Thymus (tissue), 11 donors: ENCODE data around the gene C7. TPM values are rescaled to one million over a fixed set of nuclear protein-coding genes. Genes with fewer than 3 reads are reported as not detected.
"Not testable (repeated sequence)": the region's sequence is repeated elsewhere in the genome, so short reads cannot be mapped to it uniquely, and the experiment has no call there.

ENCODE experiments used
- DNase-seq, 9 donors: peaks; one replicate each; pipeline ENCODE4 v3.0.0-alpha.2; 2013; ENCODE audit warnings: low spot score in 9 of 9, low read depth in 6 of 9, missing footprints in 1 of 9
- H3K27ac ChIP-seq, 2 donors: one replicate each; pipeline ENCODE4 v1.5.1; 2013; ENCODE audit warnings: control low read depth in 1 of 2, low read depth in 1 of 2, low read length in 1 of 2, mild to moderate bottlenecking in 1 of 2, moderate library complexity in 1 of 2
- H3K27me3 ChIP-seq, 2 donors: one replicate each; pipeline ENCODE4 v1.5.1; 2013; ENCODE audit warnings: low read length in 1 of 2; ENCODE audit not compliant: control insufficient read depth in 2 of 2, insufficient read depth in 1 of 2
- H3K36me3 ChIP-seq, 2 donors: one replicate each; pipeline ENCODE4 v1.5.1; 2013; ENCODE audit warnings: low read length in 1 of 2, mild to moderate bottlenecking in 1 of 2, moderate library complexity in 1 of 2; ENCODE audit not compliant: control insufficient read depth in 2 of 2, insufficient read depth in 2 of 2
- H3K4me1 ChIP-seq, 2 donors: one replicate each; pipeline ENCODE4 v1.5.1; 2013; ENCODE audit warnings: low read length in 2 of 2; ENCODE audit not compliant: control insufficient read depth in 2 of 2, insufficient read depth in 2 of 2
- H3K4me3 ChIP-seq, 2 donors: one replicate each; pipeline ENCODE4 v1.5.1; 2013; ENCODE audit warnings: low read length in 2 of 2, control low read depth in 1 of 2, mild to moderate bottlenecking in 1 of 2
- H3K9me3 ChIP-seq, 2 donors: one replicate each; pipeline ENCODE4 v1.5.1; 2013; ENCODE audit warnings: low read length in 1 of 2, mild to moderate bottlenecking in 1 of 2; ENCODE audit not compliant: control insufficient read depth in 2 of 2, insufficient read depth in 1 of 2
- WGBS: extraction: QIAGEN DNeasy Blood & Tissue Kit; methylation state at CpG from one replicate; pipeline ENCODE4 v1.1.7; 2013; 5-methylcytosine and 5-hydroxymethylcytosine counted together
- polyA plus RNA-seq: library from polyadenylated mRNA; stranded (reverse); fragments of 200-250 nt; gene quantifications from one replicate; pipeline ENCODE4 v1.2.3, GENCODE V29; 2013
- total RNA-seq: library from RNA; stranded (reverse); fragments of 120-200 nt; gene quantifications from one replicate; pipeline ENCODE4 v1.2.4, GENCODE V29; 2013
- donor health status: healthy.

The C7 gene
- total and polyA plus RNA-seq, 2 donors: 17.2 to 31.0 TPM

DNA sequence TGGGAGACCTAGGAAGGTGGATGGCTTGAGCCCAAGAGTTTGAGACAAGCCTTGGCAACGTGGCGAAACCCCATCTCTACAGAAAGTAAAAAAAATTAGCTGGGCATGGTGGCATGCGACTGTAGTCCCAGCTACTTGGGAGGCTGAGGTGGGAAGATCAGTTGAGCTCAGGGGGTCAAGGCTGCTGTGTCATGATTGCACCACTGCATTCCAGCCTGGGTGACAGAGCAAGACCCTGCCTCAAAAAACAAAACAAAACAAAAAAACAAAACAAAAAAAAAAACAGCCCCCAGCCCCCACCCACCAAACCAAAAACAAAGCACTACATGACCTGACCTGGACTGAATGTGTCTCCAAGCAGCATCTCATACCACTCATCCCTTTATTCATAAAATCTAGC lies 33.3 kb upstream of the C7 start:
- WGBS: 87% methylated on average over 3 of the region's 3 CpGs
- no peaks in the 10 kb centered on the region for H3K36me3 ChIP-seq
- no peak overlapping the region for H3K4me3 ChIP-seq
- H3K27me3 ChIP-seq: no peaks in the 10 kb centered on the region
- DNase-seq: no peak
- no peak overlapping the region for H3K27ac ChIP-seq
- H3K4me1 ChIP-seq: no peaks in the 10 kb centered on the region
- H3K9me3 ChIP-seq: no peaks in the 10 kb centered on the region

DNA sequence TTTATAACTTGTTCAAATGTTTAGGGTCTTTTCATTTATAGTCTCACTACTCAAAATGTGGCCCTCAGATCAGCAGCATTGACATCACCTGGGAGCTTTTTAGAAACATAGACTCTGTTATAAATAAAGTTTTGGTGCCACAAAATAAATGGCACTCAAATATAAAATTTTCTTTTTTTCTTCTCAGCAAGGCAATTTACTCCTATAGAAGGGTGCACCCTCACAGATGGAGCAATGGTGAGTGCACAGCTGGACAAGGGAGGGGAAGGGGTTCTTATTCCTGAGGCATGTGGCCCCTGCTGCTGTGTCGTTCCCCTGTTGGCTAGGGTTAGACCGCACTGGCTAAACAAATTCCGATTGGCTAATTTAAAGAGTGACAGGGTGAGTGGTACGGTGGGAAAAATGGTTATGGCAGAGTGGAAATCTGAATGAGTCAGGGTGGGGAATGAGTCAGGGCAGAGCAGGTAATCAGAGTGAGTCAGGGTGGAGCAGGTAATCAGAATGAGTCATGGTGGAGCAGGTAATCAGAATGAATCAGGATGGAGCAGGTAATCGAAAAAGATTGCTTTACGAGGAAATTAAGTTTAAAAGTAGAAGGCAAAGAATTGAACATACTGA lies 31.8 kb upstream of the C7 start:
- 97% methylated on average over 6 of the region's 6 CpGs for WGBS
- Histone ChIP-seq H3K4me1 (no peaks in the 10 kb centered on the region), H3K27me3 (no peaks in the 10 kb centered on the region), H3K27ac (no peak overlapping the region), H3K4me3 (no peak overlapping the region), H3K9me3 (peaks cover 0 to 3% of the 10 kb centered on the region in 2 donors), H3K36me3 (no peaks in the 10 kb centered on the region)
- DNase-seq: no peak

- peak in 3 of 9 donors; percentile 3 to 24 (median 4) for DNase-seq
- no peaks in the 10 kb centered on the region for H3K36me3 ChIP-seq
- H3K9me3 ChIP-seq: peaks cover 0 to 3% of the 10 kb centered on the region in 2 donors
- no peak overlapping the region for H3K27ac ChIP-seq
- H3K4me3 ChIP-seq: no peak overlapping the region
- 49% methylated on average over 10 of the region's 10 CpGs for WGBS
- no peaks in the 10 kb centered on the region for H3K27me3 ChIP-seq
- no peaks in the 10 kb centered on the region for H3K4me1 ChIP-seq
Measured at GRCh38 chr5:40879163-40879942, 29.9 kb upstream of the C7 start.

DNA sequence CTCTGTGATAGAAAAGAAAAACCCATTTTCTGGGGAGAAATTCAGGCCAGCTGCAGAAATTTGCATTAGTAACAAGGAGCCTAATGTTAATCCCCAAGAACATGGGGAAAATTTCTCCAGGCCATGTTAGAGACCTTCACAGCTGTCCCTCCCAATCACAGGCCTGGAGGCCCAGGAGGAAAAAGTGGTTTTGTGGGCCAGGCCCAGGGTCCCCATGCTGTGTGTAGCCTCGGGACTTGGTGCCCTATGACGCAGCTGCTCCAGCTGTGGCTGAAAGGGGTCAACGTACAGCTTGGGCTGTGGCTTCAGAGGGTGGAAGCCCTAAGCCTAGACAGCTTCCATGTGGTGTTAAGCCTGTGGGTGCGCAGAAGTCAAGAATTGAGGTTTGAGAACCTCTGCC lies 27.0 kb upstream of the C7 start:
- H3K4me1 ChIP-seq: no peaks in the 10 kb centered on the region
- DNase-seq: no peak
- H3K9me3 ChIP-seq: peaks cover 0 to 3% of the 10 kb centered on the region in 2 donors
- H3K27me3 ChIP-seq: no peaks in the 10 kb centered on the region
- no peaks in the 10 kb centered on the region for H3K36me3 ChIP-seq
- no peak overlapping the region for H3K27ac ChIP-seq
- 95% methylated on average over 4 of the region's 4 CpGs for WGBS
- H3K4me3 ChIP-seq: no peak overlapping the region

- not testable (repeated sequence) for H3K27ac ChIP-seq, H3K4me1 ChIP-seq, H3K36me3 ChIP-seq, H3K4me3 ChIP-seq, H3K27me3 ChIP-seq, H3K9me3 ChIP-seq, DNase-seq
- 79% methylated on average over 1 of the region's 1 CpG for WGBS
Measured at GRCh38 chr5:40883051-40883450, 26.2 kb upstream of the C7 start.

DNA sequence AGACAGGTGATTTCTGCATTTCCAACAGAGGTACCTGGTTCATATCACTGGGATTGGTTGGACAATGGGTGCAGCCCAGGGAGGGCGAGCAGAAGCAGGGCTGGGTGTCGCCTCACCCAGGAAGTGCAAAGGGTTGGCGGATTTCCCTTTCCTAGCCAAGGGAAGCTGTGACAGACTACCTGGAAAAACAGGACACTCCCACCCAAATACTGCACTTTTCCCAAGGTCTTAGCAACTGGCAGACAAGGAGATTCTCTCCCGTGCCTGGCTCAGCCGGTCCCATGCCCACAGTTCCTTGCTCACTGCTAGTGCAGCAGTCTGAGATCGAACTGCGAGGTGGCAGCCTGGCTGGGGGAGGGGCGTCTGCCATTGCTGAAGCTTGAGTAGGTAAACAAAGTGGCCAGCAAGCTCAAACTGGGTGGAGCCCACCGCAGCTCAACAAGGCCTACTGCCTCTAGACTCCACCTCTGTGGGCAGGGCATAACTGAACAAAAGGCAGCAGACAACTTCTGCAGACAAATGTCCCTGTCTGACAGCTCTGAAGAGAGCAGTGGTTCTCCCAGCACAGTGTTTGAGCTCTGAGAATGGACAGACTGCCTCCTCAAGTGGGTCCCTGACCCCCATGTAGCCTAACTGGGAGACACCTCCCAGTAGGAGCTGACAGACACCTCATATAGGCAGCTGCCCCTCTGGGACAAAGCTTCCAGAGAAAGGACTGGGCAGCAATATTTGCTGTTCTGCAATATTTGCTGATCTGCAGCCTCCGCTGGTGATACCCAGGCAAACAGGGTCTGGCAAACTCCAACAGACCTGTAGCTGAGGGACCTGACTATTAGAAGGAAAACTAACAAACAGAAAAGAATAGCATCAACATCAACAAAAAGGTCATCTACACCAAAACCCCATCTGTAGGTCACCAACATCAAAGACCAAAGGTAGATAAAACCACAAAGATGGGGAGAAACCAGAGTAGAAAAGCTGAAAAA lies 13.6 kb upstream of the C7 start:
- not testable (repeated sequence) for H3K36me3 ChIP-seq, H3K27me3 ChIP-seq, DNase-seq, H3K27ac ChIP-seq, H3K9me3 ChIP-seq, H3K4me3 ChIP-seq, H3K4me1 ChIP-seq
- 93% methylated on average over 10 of the region's 10 CpGs for WGBS

GRCh38 chr5:40904205-40904993 lies 4.9 kb upstream of the C7 start:
- Histone ChIP-seq H3K36me3 (no peaks in the 10 kb centered on the region), H3K4me1 (no peaks in the 10 kb centered on the region), H3K4me3 (no peak overlapping the region), H3K27ac (no peak overlapping the region), H3K27me3 (no peaks in the 10 kb centered on the region), H3K9me3 (no peaks in the 10 kb centered on the region)
- 80% methylated on average over 7 of the region's 7 CpGs for WGBS
- peak in 6 of 9 donors; percentile 2 to 32 (median 12) for DNase-seq

DNA sequence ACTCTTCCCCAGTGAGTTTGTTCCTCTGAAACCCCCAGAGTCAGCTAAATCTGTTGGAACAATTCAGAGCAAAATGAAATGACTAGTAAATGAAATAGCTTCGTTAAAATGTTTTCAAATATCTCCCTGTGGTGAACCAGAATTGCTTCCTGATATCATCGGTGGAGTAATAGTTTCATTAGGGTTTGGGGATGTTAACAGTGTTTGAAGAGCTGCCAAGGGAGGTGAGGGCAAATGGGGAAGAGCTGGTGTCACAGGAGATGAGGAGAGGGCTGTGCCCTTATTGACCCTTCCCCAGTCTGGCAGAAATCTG lies 4.3 kb upstream of the C7 start:
- no peaks in the 10 kb centered on the region for H3K36me3 ChIP-seq
- no peak overlapping the region for H3K4me3 ChIP-seq
- no peaks in the 10 kb centered on the region for H3K4me1 ChIP-seq
- no peaks in the 10 kb centered on the region for H3K9me3 ChIP-seq
- no peak for DNase-seq
- 59% methylated on average over 2 of the region's 2 CpGs for WGBS
- H3K27ac ChIP-seq: no peak overlapping the region
- H3K27me3 ChIP-seq: no peaks in the 10 kb centered on the region
